ENCODE measurements around the gene FAAH. TPM values are rescaled to one million over a fixed set of nuclear protein-coding genes. Genes with fewer than 3 reads are reported as not detected.

FAAH gene
- total and polyA plus RNA-seq, 2 of the 4 experiments (the other 2 are of a cell fraction) = under 0.01 to 0.19 TPM

DNA sequence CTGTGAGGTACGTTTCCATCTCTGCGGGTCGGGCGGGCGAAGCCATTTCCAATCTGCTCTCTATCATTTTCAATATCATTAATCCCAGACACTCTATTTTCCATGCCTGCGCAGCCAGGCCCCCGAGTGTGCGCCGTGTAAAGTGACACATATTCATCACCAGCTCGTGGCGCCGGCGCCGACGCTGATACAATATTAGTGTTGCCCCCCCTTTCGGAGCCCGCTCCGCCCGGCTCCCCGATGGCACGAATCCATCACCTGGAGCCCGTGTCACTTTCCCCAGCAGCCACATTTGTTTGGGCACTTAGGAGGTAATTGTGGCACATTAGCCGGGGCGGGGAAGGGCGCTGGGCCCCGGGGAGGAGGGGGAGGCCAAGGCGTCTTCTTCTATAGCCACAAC lies 61.8 kb downstream of the FAAH start:
- H3K4me1 ChIP-seq (ENCODE audit: control insufficient read depth, insufficient read depth, low read length) = no peaks in the 10 kb centered on the region
- H3K27me3 ChIP-seq (ENCODE audit: control insufficient read depth, insufficient read depth, low read length) = peaks cover 81% of the 10 kb centered on the region
- H4K5ac ChIP-seq (ENCODE audit: low read depth, low read length) = no peak overlapping the region
- no peak overlapping the region for H3K4me3 ChIP-seq (ENCODE audit: insufficient read depth, low read depth, low read length)
- in situ Hi-C loops (cut with MboI; ENCODE audit: low sequenced_read_pairs) (no loop called here), intact Hi-C loops (cut with micrococcal nuclease) (no loop called here), dilution Hi-C loops (cut with HindIII; ENCODE audit: low sequenced_read_pairs, unreplicated experiment) (no loop called here)
- H3K14ac ChIP-seq (replicated peaks; ENCODE audit: low read depth, low read length) = no peak overlapping the region
- no peak overlapping the region for H4K8ac ChIP-seq (ENCODE audit: low read depth in 2 of 2, low read length in 2 of 2)
- no peak overlapping the region for H3K18ac ChIP-seq (ENCODE audit: low read depth, low read length)
- ChIA-PET CTCF (interaction anchor here (0.6 kb wide), 1 partner anchor 240 kb away, joined by 3 read pairs; no protein-coding TSS in a partner anchor), POLR2A (ENCODE audit: unreplicated experiment) (no interaction called here)
- H4K20me1 ChIP-seq (ENCODE audit: insufficient read depth, low read length) = no peaks in the 10 kb centered on the region
- H2AK5ac ChIP-seq (ENCODE audit: low read depth, low read length) = no peak overlapping the region
- no peaks in the 10 kb centered on the region for H3K36me3 ChIP-seq (ENCODE audit: control insufficient read depth, insufficient read depth, low read length)
- H3K27ac ChIP-seq (ENCODE audit: insufficient read depth, low read length) = no peak overlapping the region
- H3K79me1 ChIP-seq (ENCODE audit: low read depth in 1 of 2, low read length in 2 of 2) = no peaks in the 10 kb centered on the region
- TF ChIP-seq MAFK (IDR thresholded peaks at IDR 0.05; ENCODE audit: low read depth, low read length) (no peak), CHD1 (IDR thresholded peaks at IDR 0.05; ENCODE audit: low read depth, low read length) (no peak)
- H3K9me1 ChIP-seq (ENCODE audit: insufficient read depth, low read length) = no peaks in the 10 kb centered on the region; the same call in 1 of the 2 replicates
- no peak overlapping the region for H2BK5ac ChIP-seq (ENCODE audit: low read depth, low read length, poor library complexity, severe bottlenecking)
- no peak overlapping the region for H3K4me2 ChIP-seq (ENCODE audit: low read depth, low read length)
- no peak overlapping the region for H3K23ac ChIP-seq (ENCODE audit: low read depth, low read length)
- ATAC-seq (ENCODE audit: low read depth) (no peak), DNase-seq (no peak)
- no peak overlapping the region for H3K9ac ChIP-seq (ENCODE audit: low read depth, low read length)
- H2AFZ ChIP-seq (replicated peaks; ENCODE audit: low read length, poor library complexity) = no peak overlapping the region
- H3K4ac ChIP-seq (ENCODE audit: low read depth, low read length) = no peak overlapping the region
- H2BK120ac ChIP-seq (ENCODE audit: low read depth, low read length) = no peak overlapping the region
- no peak overlapping the region for H2BK15ac ChIP-seq (ENCODE audit: low read depth, low read length)
- no peak overlapping the region for H4K91ac ChIP-seq (ENCODE audit: insufficient read depth, low read depth, low read length)
- BruUV-seq (replicated peaks) = no TSS peak
- H2AK9ac ChIP-seq (replicated peaks; ENCODE audit: low read depth, low read length, poor library complexity) = no peak overlapping the region
- H3K56ac ChIP-seq (ENCODE audit: extremely low read depth, insufficient read depth, low read length) = no peak overlapping the region
- no peak overlapping the region for H2BK20ac ChIP-seq (ENCODE audit: low read depth, low read length)
- H3K9me3 ChIP-seq (ENCODE audit: control insufficient read depth, insufficient read depth, low read length) = no peaks in the 10 kb centered on the region
- 78% methylated on average over 14 of the region's 27 CpGs; no CpG with 5 or more reads in 1 of the 2 experiments for WGBS, 2 experiments (ENCODE audit: extremely low coverage in 2 of 2, insufficient read length in 1 of 2)
